Measurements from ENCODE around the gene PPP2R2D.

- TF ChIP-seq EZH2 (IDR thresholded peaks at IDR 0.05) = no peak
- TF ChIP-seq POLR2AphosphoS5 (IDR thresholded peaks at IDR 0.05; ENCODE audit: borderline replicate concordance, low read depth, low read length) = no peak
- no peak for TF ChIP-seq FOXP2 (optimal IDR thresholded peaks at IDR 0.05; ENCODE audit: control extremely low read depth, extremely low read length, insufficient read depth)
These were observed 42.0 kb upstream of the PPP2R2D start for GRCh38 chr10:131858583-131859340.
